ENCODE data around the gene EP300. TPM values are rescaled to one million over a fixed set of nuclear protein-coding genes. Genes with fewer than 3 reads are reported as not detected.

Gene EP300
- total and polyA plus RNA-seq, 2 of the 8 experiments (the other 6 are each of a cell fraction or from before 2014, with no cell fraction given), result 39.5 to 109 TPM

DNA sequence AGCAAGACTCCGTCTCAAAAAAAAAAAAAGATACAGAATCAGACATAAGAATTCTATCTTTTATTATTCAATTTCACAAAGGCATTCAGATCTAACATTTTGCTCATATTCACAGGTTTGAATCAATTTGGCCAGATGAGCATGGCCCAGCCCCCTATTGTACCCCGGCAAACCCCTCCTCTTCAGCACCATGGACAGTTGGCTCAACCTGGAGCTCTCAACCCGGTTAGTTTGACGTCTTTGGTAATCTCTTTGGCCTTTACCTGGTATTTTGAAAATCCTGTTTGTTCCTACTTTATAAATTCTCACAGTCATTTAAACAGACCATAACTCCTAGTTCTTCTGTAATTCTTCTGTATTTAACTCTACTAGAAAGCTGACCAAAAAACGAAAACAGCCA lies 55.3 kb downstream of the EP300 start:
- no peaks in the 10 kb centered on the region; a peak in 1 of 4 replicates for H3K79me2 ChIP-seq (ENCODE audit: control insufficient read depth in 1 of 2, insufficient read depth in 2 of 2, low read length in 2 of 2)
- H2AFZ ChIP-seq (ENCODE audit: low read length), result no peak overlapping the region
- ChIA-PET POLR2A (ENCODE audit: partially characterized antibody) (no interaction called here), CTCF (ENCODE audit: partially characterized antibody) (interaction anchor here (0.6 to 0.9 kb wide), 2 partner anchors 11 to 124 kb away, joined by 3 to 4 read pairs; no protein-coding TSS in a partner anchor)
- H3K4me2 ChIP-seq (ENCODE audit: insufficient read depth in 1 of 2, low read depth in 2 of 2, low read length in 2 of 2), result no peak overlapping the region
- no peaks in the 10 kb centered on the region for H3K9me3 ChIP-seq (ENCODE audit: insufficient read depth in 2 of 2, low read depth in 1 of 2, low read length in 1 of 2)
- no peak overlapping the region for H3K23ac ChIP-seq (ENCODE audit: insufficient read length)
- H4K20me1 ChIP-seq (replicated peaks in 1 of 2; ENCODE audit: control insufficient read depth in 1 of 2, insufficient read depth in 2 of 2, low read length in 2 of 2), result peaks cover 3 to 7% of the 10 kb centered on the region in 2 experiments
- H2BK12ac ChIP-seq (ENCODE audit: low read depth, low read length), result no peak overlapping the region
- H4K91ac ChIP-seq (replicated peaks; ENCODE audit: insufficient read length, low read length), result no peak overlapping the region
- H3K14ac ChIP-seq (ENCODE audit: insufficient read length), result no peak overlapping the region
- H3K27ac ChIP-seq (ENCODE audit: low read depth, low read length), result no peak overlapping the region
- no peak overlapping the region for H2AK5ac ChIP-seq (ENCODE audit: low read depth, low read length)
- no peak overlapping the region for H3K9ac ChIP-seq (replicated peaks in 1 of 4; ENCODE audit: extremely low read depth in 1 of 4, low read depth in 3 of 4, low read length in 3 of 4)
- H3K23me2 ChIP-seq (ENCODE audit: low read depth, low read length), result no peaks in the 10 kb centered on the region
- H3K4me3 ChIP-seq (ENCODE audit: extremely low read depth in 1 of 4, insufficient read depth in 2 of 4, low read depth in 3 of 4, low read length in 4 of 4), result no peak overlapping the region
- no peaks in the 10 kb centered on the region for H3K79me1 ChIP-seq (ENCODE audit: low read depth, low read length)
- no peaks in the 10 kb centered on the region for H3K4me1 ChIP-seq (replicated peaks in 1 of 4; ENCODE audit: control insufficient read depth in 3 of 4, insufficient read depth in 4 of 4, low read length in 3 of 4)
- no peak overlapping the region for H4K5ac ChIP-seq (ENCODE audit: insufficient read length, low read depth, low read length)
- H2BK20ac ChIP-seq (ENCODE audit: low read length), result no peak overlapping the region
- no peak for DNase-seq (ENCODE audit: low read depth in 1 of 2, low spot score in 2 of 2)
- H3K4ac ChIP-seq (replicated peaks; ENCODE audit: insufficient read length, low read depth, low read length), result no peak overlapping the region
- no peak overlapping the region for H2BK5ac ChIP-seq (ENCODE audit: low read depth, low read length)
- H3K56ac ChIP-seq (replicated peaks; ENCODE audit: insufficient read length, low read depth, low read length), result no peak overlapping the region
- FAIRE-seq, result no peak
- H3K36me3 ChIP-seq (ENCODE audit: control insufficient read depth in 2 of 4, insufficient read depth in 4 of 4, low read length in 3 of 4), result peaks cover 45 to 93% (median 76%) of the 10 kb centered on the region in 4 experiments
- H3K27me3 ChIP-seq (replicated peaks in 1 of 4; ENCODE audit: control insufficient read depth in 3 of 4, extremely low read depth in 1 of 4, insufficient read depth in 3 of 4, low read length in 3 of 4), result no peaks in the 10 kb centered on the region
- H2BK120ac ChIP-seq (replicated peaks; ENCODE audit: low read depth, low read length), result no peak overlapping the region
- no peak overlapping the region for H2BK15ac ChIP-seq (ENCODE audit: low read length)
- WGBS, 2 experiments (ENCODE audit: extremely low coverage in 1 of 2, insufficient coverage in 1 of 2, insufficient read length in 1 of 2, insufficient replicate concordance in 2 of 2, low coverage in 1 of 2, low lambda C conversion rate in 2 of 2, missing lambda C conversion rate in 1 of 2), result 93% methylated on average over 5 of the region's 5 CpGs; no CpG with 5 or more reads in 1 of the 2 experiments
- H4K8ac ChIP-seq (ENCODE audit: extremely low read depth, insufficient read depth, low read length), result no peak overlapping the region
- H3K18ac ChIP-seq (ENCODE audit: extremely low read depth, low read length), result no peak overlapping the region
- TF ChIP-seq MAX (IDR thresholded peaks at IDR 0.05) (no peak), NRF1 (IDR thresholded peaks at IDR 0.05; ENCODE audit: low read depth, low read length) (no peak), TBP (IDR thresholded peaks at IDR 0.05; ENCODE audit: low read depth, low read length) (no peak), CBX8 (IDR thresholded peaks at IDR 0.05; ENCODE audit: borderline replicate concordance, low read depth, low read length) (no peak), MAFK (IDR thresholded peaks at IDR 0.05; ENCODE audit: low read depth, low read length) (no peak), BCL11A (IDR thresholded peaks at IDR 0.05; ENCODE audit: low read depth in 2 of 2, low read length in 2 of 2) (no peak), SP4 (IDR thresholded peaks at IDR 0.05; ENCODE audit: low read length) (no peak), RBBP5 (IDR thresholded peaks at IDR 0.05; ENCODE audit: borderline replicate concordance, low read depth, low read length) (no peak), KDM1A (IDR thresholded peaks at IDR 0.05; ENCODE audit: borderline replicate concordance, low read length) (no peak)
- TF ChIP-seq, protein P1, sequence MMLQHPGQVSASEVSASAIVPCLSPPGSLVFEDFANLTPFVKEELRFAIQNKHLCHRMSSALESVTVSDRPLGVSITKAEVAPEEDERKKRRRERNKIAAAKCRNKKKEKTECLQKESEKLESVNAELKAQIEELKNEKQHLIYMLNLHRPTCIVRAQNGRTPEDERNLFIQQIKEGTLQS (IDR thresholded peaks at IDR 0.05; ENCODE audit: insufficient read depth, low read depth, low read length), result no peak
- TF ChIP-seq, protein P2, sequence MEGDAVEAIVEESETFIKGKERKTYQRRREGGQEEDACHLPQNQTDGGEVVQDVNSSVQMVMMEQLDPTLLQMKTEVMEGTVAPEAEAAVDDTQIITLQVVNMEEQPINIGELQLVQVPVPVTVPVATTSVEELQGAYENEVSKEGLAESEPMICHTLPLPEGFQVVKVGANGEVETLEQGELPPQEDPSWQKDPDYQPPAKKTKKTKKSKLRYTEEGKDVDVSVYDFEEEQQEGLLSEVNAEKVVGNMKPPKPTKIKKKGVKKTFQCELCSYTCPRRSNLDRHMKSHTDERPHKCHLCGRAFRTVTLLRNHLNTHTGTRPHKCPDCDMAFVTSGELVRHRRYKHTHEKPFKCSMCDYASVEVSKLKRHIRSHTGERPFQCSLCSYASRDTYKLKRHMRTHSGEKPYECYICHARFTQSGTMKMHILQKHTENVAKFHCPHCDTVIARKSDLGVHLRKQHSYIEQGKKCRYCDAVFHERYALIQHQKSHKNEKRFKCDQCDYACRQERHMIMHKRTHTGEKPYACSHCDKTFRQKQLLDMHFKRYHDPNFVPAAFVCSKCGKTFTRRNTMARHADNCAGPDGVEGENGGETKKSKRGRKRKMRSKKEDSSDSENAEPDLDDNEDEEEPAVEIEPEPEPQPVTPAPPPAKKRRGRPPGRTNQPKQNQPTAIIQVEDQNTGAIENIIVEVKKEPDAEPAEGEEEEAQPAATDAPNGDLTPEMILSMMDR (IDR thresholded peaks at IDR 0.05; ENCODE audit: control extremely low read depth in 1 of 3, insufficient read depth in 1 of 3, low read depth in 1 of 3, low read length in 3 of 3), result no peak
